ENCODE data around the gene SLC1A4. TPM values are rescaled to one million over a fixed set of nuclear protein-coding genes. Genes with fewer than 3 reads are reported as not detected.
A peak's percentile ranks its signal among the peaks of the same experiment; 100 is the strongest.

The SLC1A4 gene
- total and polyA plus RNA-seq, 7 donors = 0.60 to 13.4 (median 5.1) TPM

- Histone ChIP-seq H3K9me3 (peaks cover 0 to 5% (median 0%) of the 10 kb centered on the region in 4 donors), H3K27me3 (no peaks in the 10 kb centered on the region), H3K4me3 (no peak overlapping the region), H3K27ac (no peak overlapping the region), H3K36me3 (no peaks in the 10 kb centered on the region), H3K4me1 (no peaks in the 10 kb centered on the region)
- intact Hi-C loops (cut with DNase I) = no loop called here
- TF ChIP-seq EP300 (IDR thresholded peaks at IDR 0.05) (no peak), CTCF (IDR thresholded peaks at IDR 0.05) (no peak), POLR2AphosphoS5 (IDR thresholded peaks at IDR 0.05) (no peak), POLR2A (IDR thresholded peaks at IDR 0.05) (no peak)
- WGBS, 2 donors = 82 to 91% methylated on average over 11 of the region's 11 CpGs
- DNase-seq = no peak
These were observed 57.6 kb downstream of the SLC1A4 start for GRCh38 chr2:65046633-65047407.

- no peak for DNase-seq
- intact Hi-C loops (cut with DNase I) = no loop called here
- TF ChIP-seq POLR2AphosphoS5 (IDR thresholded peaks at IDR 0.05) = no peak
- Histone ChIP-seq H3K4me1 (no peaks in the 10 kb centered on the region), H3K27ac (no peak overlapping the region), H3K9me3 (peaks cover 0 to 2% (median 0%) of the 10 kb centered on the region in 4 donors), H3K27me3 (no peaks in the 10 kb centered on the region), H3K4me3 (no peak overlapping the region), H3K36me3 (no peaks in the 10 kb centered on the region)
- 88 to 93% methylated on average over 1 of the region's 1 CpG for WGBS, 2 donors
These were observed 59.9 kb downstream of the SLC1A4 start for GRCh38 chr2:65049010-65049639.

GRCh38 chr2:65050931-65051330, 61.7 kb downstream of the SLC1A4 start:
- intact Hi-C loops (cut with DNase I) = loop anchor here (5.0 kb wide), 1 partner anchor 529 kb away; the partner anchor contains the start of gene AFTPH
- TF ChIP-seq POLR2AphosphoS5 (IDR thresholded peaks at IDR 0.05) (no peak), POLR2A (IDR thresholded peaks at IDR 0.05) (no peak)
- peaks cover 0 to 8% (median 7%) of the 10 kb centered on the region in 4 donors for H3K4me1 ChIP-seq
- no peaks in the 10 kb centered on the region for H3K27me3 ChIP-seq
- no peak overlapping the region for H3K4me3 ChIP-seq
- no peaks in the 10 kb centered on the region for H3K9me3 ChIP-seq
- DNase-seq = no peak
- WGBS, 2 donors = 93 to 95% methylated on average over 3 of the region's 3 CpGs
- no peaks in the 10 kb centered on the region for H3K36me3 ChIP-seq
- no peak overlapping the region for H3K27ac ChIP-seq

GRCh38 chr2:65053199-65053598, 64.0 kb downstream of the SLC1A4 start:
- TF ChIP-seq POLR2AphosphoS5 (IDR thresholded peaks at IDR 0.05) (no peak), CTCF (IDR thresholded peaks at IDR 0.05) (no peak), EP300 (IDR thresholded peaks at IDR 0.05) (no peak), POLR2A (IDR thresholded peaks at IDR 0.05) (no peak)
- no peak for DNase-seq
- Histone ChIP-seq H3K9me3 (no peaks in the 10 kb centered on the region), H3K4me3 (no peak overlapping the region), H3K27me3 (no peaks in the 10 kb centered on the region), H3K4me1 (peaks cover 0 to 21% (median 20%) of the 10 kb centered on the region in 4 donors), H3K27ac (no peak overlapping the region), H3K36me3 (no peaks in the 10 kb centered on the region)
- intact Hi-C loops (cut with DNase I) = loop anchor here (5.0 kb wide), 1 partner anchor 531 kb away; the partner anchor contains the start of gene AFTPH
- WGBS, 2 donors = 25 to 28% methylated on average over 1 of the region's 1 CpG

GRCh38 chr2:65054749-65055421, 65.7 kb downstream of the SLC1A4 start:
- TF ChIP-seq POLR2AphosphoS5 (IDR thresholded peaks at IDR 0.05) = no peak
- no peak for TF ChIP-seq POLR2A (IDR thresholded peaks at IDR 0.05)
- no peak for TF ChIP-seq CTCF (IDR thresholded peaks at IDR 0.05)
- no peak for TF ChIP-seq EP300 (IDR thresholded peaks at IDR 0.05)
- DNase-seq = no peak
- H3K4me3 ChIP-seq = no peak overlapping the region
- H3K27ac ChIP-seq = peak overlapping the region in 2 of 4 donors; percentile 93 to 95
- H3K27me3 ChIP-seq = no peaks in the 10 kb centered on the region
- WGBS, 2 donors = 57 to 77% methylated on average over 4 of the region's 4 CpGs
- H3K9me3 ChIP-seq = no peaks in the 10 kb centered on the region
- no peaks in the 10 kb centered on the region for H3K36me3 ChIP-seq
- peaks cover 0 to 36% (median 35%) of the 10 kb centered on the region in 4 donors for H3K4me1 ChIP-seq
- intact Hi-C loops (cut with DNase I) = loop anchor here (5.0 kb wide), 3 partner anchors 68 to 533 kb away; partner anchors contain the start of genes AFTPH and SLC1A4

Data from sigmoid colon (tissue), 7 donors.